GM19240 (cell line): ENCODE results near the gene CDK14.
"Not testable (repeated sequence)": the region's sequence is repeated elsewhere in the genome, so short reads cannot be mapped to it uniquely, and the experiment has no call there.

Experiments used
- DNase-seq: peaks from one replicate; pipeline ENCODE4 v3.0.0; 2011; ENCODE audit warnings: low spot score; ENCODE audit not compliant: insufficient read length

Gene CDK14

GRCh38 chr7:90715067-90715466 is 118.9 kb downstream of the CDK14 start:
- DNase-seq = no peak

GRCh38 chr7:90717296-90718060 is 121.4 kb downstream of the CDK14 start:
- no peak for DNase-seq

GRCh38 chr7:90719155-90719554 is 123.0 kb downstream of the CDK14 start:
- DNase-seq = no peak

- DNase-seq = no peak
These were observed 125.1 kb downstream of the CDK14 start for GRCh38 chr7:90720984-90721760.

- DNase-seq = no peak
These were observed 125.8 kb downstream of the CDK14 start for GRCh38 chr7:90721869-90722431.

- DNase-seq = no peak
These were observed 127.1 kb downstream of the CDK14 start for GRCh38 chr7:90723233-90723632.

GRCh38 chr7:90723866-90724265 is 127.7 kb downstream of the CDK14 start:
- no peak for DNase-seq

GRCh38 chr7:90726120-90726519 is 130.0 kb downstream of the CDK14 start:
- DNase-seq = no peak

- DNase-seq = no peak
These were observed 130.5 kb downstream of the CDK14 start for GRCh38 chr7:90726623-90727022.

GRCh38 chr7:90727412-90727811 is 131.3 kb downstream of the CDK14 start:
- DNase-seq = no peak

- DNase-seq = no peak
These were observed 132.4 kb downstream of the CDK14 start for GRCh38 chr7:90728568-90728967.

- DNase-seq = not testable (repeated sequence)
These were observed 139.6 kb downstream of the CDK14 start for GRCh38 chr7:90735611-90736280.

- no peak for DNase-seq
These were observed 140.2 kb downstream of the CDK14 start for GRCh38 chr7:90736316-90736715.

GRCh38 chr7:90736968-90737939 is 141.1 kb downstream of the CDK14 start:
- DNase-seq = no peak

GRCh38 chr7:90738249-90738648 is 142.1 kb downstream of the CDK14 start:
- no peak for DNase-seq

GRCh38 chr7:90739716-90740115 is 143.6 kb downstream of the CDK14 start:
- no peak for DNase-seq

- DNase-seq = no peak
These were observed 144.3 kb downstream of the CDK14 start for GRCh38 chr7:90740386-90740785.

GRCh38 chr7:90743626-90744025 is 147.5 kb downstream of the CDK14 start:
- DNase-seq = no peak

- DNase-seq = no peak
These were observed 151.4 kb downstream of the CDK14 start for GRCh38 chr7:90747516-90747915.

- no peak for DNase-seq
These were observed 153.1 kb downstream of the CDK14 start for GRCh38 chr7:90749262-90749661.

- DNase-seq = no peak
These were observed 153.7 kb downstream of the CDK14 start for GRCh38 chr7:90749774-90750173.
